SK-N-SH (cell line): ENCODE results near the gene DDIT3. TPM values are rescaled to one million over a fixed set of nuclear protein-coding genes. Genes with fewer than 3 reads are reported as not detected.

Experiments used
- CTCF ChIA-PET: fragments of 300-600, 350-600 bp; formaldehyde crosslinking; extraction: SDS; loops from one replicate; lab custom pipeline; 2021; lab: Yijun Ruan, JAX
- POLR2A ChIA-PET: fragments of 350-600 bp; sonication (Branson Sonifier 250); formaldehyde crosslinking; extraction: SDS; loops from one replicate; lab custom pipeline; 2020; ENCODE audit warnings: antibody characterized with exemption, inconsistent platforms; lab: Yijun Ruan, JAX
- DNase-seq: peaks from one replicate; pipeline ENCODE4 v3.0.0; 2012
- H2AFZ ChIP-seq: fragments of 200-600 bp; sonication (generic); 2 replicates; pipeline ENCODE4 v1.8.1; 2016; ENCODE audit warnings: antibody characterized with exemption, mild to moderate bottlenecking, low read depth
- H3F3A ChIP-seq: fragments of 200-600 bp; sonication (generic); replicated peaks from 2 replicates; pipeline ENCODE3; 2016; ENCODE audit warnings: antibody characterized with exemption, mild to moderate bottlenecking; ENCODE audit not compliant: insufficient read depth
- H3K27ac ChIP-seq, 2 experiments: fragments of 200-500 bp in 1 of 2; fragments of 200-600 bp in 1 of 2; sonication (Bioruptor generic) in 1 of 2; sonication (generic), shearing (Covaris generic) in 1 of 2; 2 replicates each; pipeline versions ENCODE4 v1.5.1 to v1.6.1; 2014 to 2016; ENCODE audit warnings: low read depth in 2 of 2, inconsistent platforms in 1 of 2, low read length in 1 of 2, mild to moderate bottlenecking in 1 of 2, mixed read lengths in 1 of 2
- H3K27me3 ChIP-seq: fragments of 200-600 bp; sonication (generic), shearing (Covaris generic); 2 replicates; pipeline ENCODE4 v1.6.1; 2016; ENCODE audit warnings: mixed run types; ENCODE audit not compliant: insufficient read depth
- H3K36me3 ChIP-seq, 2 experiments: fragments of 200-500 bp in 1 of 2; fragments of 200-600 bp in 1 of 2; sonication (Bioruptor generic) in 1 of 2; sonication (generic) in 1 of 2; replicated peaks in 1 of 2; 2 replicates each; pipeline versions ENCODE3 to v1.5.1; 2014 to 2016; ENCODE audit warnings: low read length in 1 of 2, mild to moderate bottlenecking in 1 of 2; ENCODE audit not compliant: insufficient read depth in 2 of 2, control insufficient read depth in 1 of 2
- H3K4me1 ChIP-seq, 2 experiments: fragments of 200-500 bp in 1 of 2; fragments of 200-600 bp in 1 of 2; sonication (Bioruptor generic) in 1 of 2; sonication (generic), shearing (Covaris generic) in 1 of 2; 2 replicates each; pipeline versions ENCODE4 v1.5.1 to v1.6.1; 2014 to 2016; ENCODE audit warnings: low read depth in 1 of 2, low read length in 1 of 2, mixed run types in 1 of 2; ENCODE audit not compliant: insufficient read depth in 2 of 2, control insufficient read depth in 1 of 2
- H3K4me2 ChIP-seq: fragments of 200-600 bp; sonication (generic), shearing (Covaris generic); 2 replicates; pipeline ENCODE4 v1.6.1; 2017; ENCODE audit warnings: mixed run types
- H3K4me3 ChIP-seq, 2 experiments: fragments of 200-500 bp in 1 of 2; fragments of 200-600 bp in 1 of 2; sonication (Bioruptor generic) in 1 of 2; sonication (generic), shearing (Covaris generic) in 1 of 2; 2 replicates each; pipeline versions ENCODE4 v1.5.1 to v1.8.1; 2014 to 2016; ENCODE audit warnings: low read depth in 2 of 2, inconsistent platforms in 1 of 2, low read length in 1 of 2, mild to moderate bottlenecking in 1 of 2, mixed read lengths in 1 of 2, moderate library complexity in 1 of 2
- H3K79me2 ChIP-seq: fragments of 200-600 bp; sonication (generic); 2 replicates; pipeline ENCODE4 v1.8.1; 2017; ENCODE audit warnings: mild to moderate bottlenecking; ENCODE audit not compliant: insufficient read depth
- H3K9ac ChIP-seq: fragments of 200-600 bp; sonication (generic); 2 replicates; pipeline ENCODE4 v1.6.1; 2017; ENCODE audit warnings: mixed run types
- H3K9me2 ChIP-seq: fragments of 200-600 bp; sonication (generic); 2 replicates; pipeline ENCODE4 v1.6.1; 2017; ENCODE audit warnings: mixed run types
- H3K9me3 ChIP-seq: fragments of 200-600 bp; sonication (generic); 2 replicates; pipeline ENCODE4 v1.6.1; 2017; ENCODE audit warnings: mixed run types, mild to moderate bottlenecking, moderate library complexity
- H4K20me1 ChIP-seq: fragments of 200-600 bp; sonication (generic); 2 replicates; pipeline ENCODE4 v1.6.1; 2017; ENCODE audit warnings: mild to moderate bottlenecking, mixed run types; ENCODE audit not compliant: insufficient read depth
- CTCF ChIP-seq: fragments of 200-600 bp; sonication (generic); IDR thresholded peaks from 2 replicates; pipeline ENCODE4 v1.6.1; 2017; ENCODE audit warnings: antibody characterized with exemption, mild to moderate bottlenecking, moderate library complexity
- FOXJ3 ChIP-seq: sonication (generic); formaldehyde crosslinking; IDR thresholded peaks from 2 replicates; pipeline ENCODE4 v1.5.1; 2020; ENCODE audit warnings: mild to moderate bottlenecking, missing genetic modification reagents
- GABPA ChIP-seq: IDR thresholded peaks from 2 replicates; pipeline ENCODE4 v1.4.0; 2012; ENCODE audit warnings: low read depth, mild to moderate bottlenecking
- JUND ChIP-seq: IDR thresholded peaks from 2 replicates; pipeline ENCODE4 v1.4.0; 2012
- NFIC ChIP-seq: IDR thresholded peaks from 2 replicates; pipeline ENCODE4 v1.4.0; 2012; ENCODE audit warnings: borderline replicate concordance
- POLR2AphosphoS5 ChIP-seq: IDR thresholded peaks from 2 replicates; pipeline ENCODE4 v1.6.1; 2012; ENCODE audit warnings: low read depth, low read length
- REST ChIP-seq: IDR thresholded peaks from 2 replicates; pipeline ENCODE4 v1.6.1; 2012; ENCODE audit warnings: mild to moderate bottlenecking, low read depth, low read length, moderate library complexity
- SIN3A ChIP-seq: IDR thresholded peaks from 2 replicates; pipeline ENCODE4 v1.6.1; 2012; ENCODE audit warnings: low read depth, mild to moderate bottlenecking, low read length, moderate library complexity, borderline replicate concordance
- TCF12 ChIP-seq: IDR thresholded peaks from 2 replicates; pipeline ENCODE4 v1.4.0; 2012
- USF2 ChIP-seq: fragments of 150-350 bp; IDR thresholded peaks from 2 replicates; pipeline ENCODE4 v1.6.1; 2017; ENCODE audit warnings: antibody characterized with exemption, low read length, low read depth, borderline replicate concordance
- WGBS: methylation state at CpG from one replicate; pipeline ENCODE4 v1.1.6; 2017; ENCODE audit warnings: low lambda C conversion rate; 5-methylcytosine and 5-hydroxymethylcytosine counted together
- polyA plus RNA-seq, 3 experiments: library from polyadenylated mRNA; depleted of rRNA; stranded (reverse); fragments of >200 nt; gene quantifications; 2 replicates each; pipeline ENCODE4 v1.2.3, GENCODE V29; 2012
- TF ChIP-seq, protein P1 (sequence below): IDR thresholded peaks from 2 replicates; pipeline ENCODE4; 2012

The DDIT3 gene
- polyA plus RNA-seq, 1 of the 3 experiments (the other 2 are of a cell fraction), result 26.3 TPM

- H4K20me1 ChIP-seq, result no peaks in the 10 kb centered on the region
- H3K9ac ChIP-seq, result no peak overlapping the region
- whole genome bisulfite sequencing, result 87% methylated on average over 4 of the region's 4 CpGs
- peaks cover 6 to 9% of the 10 kb centered on the region in 2 experiments for H3K36me3 ChIP-seq
- no peaks in the 10 kb centered on the region for H3K27me3 ChIP-seq
- no peak overlapping the region for H3K4me2 ChIP-seq
- POLR2A ChIA-PET, result no interaction called here
- no peak overlapping the region for H3K4me3 ChIP-seq
- H3F3A ChIP-seq, result no peaks in the 10 kb centered on the region
- CTCF ChIA-PET, result interaction anchor here (1.3 to 7.3 kb wide), 3 partner anchors 13 to 79 kb away, joined by 4 to 46 read pairs (median 6); partner anchors contain the start of gene ARHGAP9
- no peaks in the 10 kb centered on the region for H3K9me3 ChIP-seq
- peaks cover 19% of the 10 kb centered on the region; the same call in 1 of the 2 replicates for H3K79me2 ChIP-seq
- H3K9me2 ChIP-seq, result no peaks in the 10 kb centered on the region
- TF ChIP-seq JUND (no peak), REST (no peak), POLR2AphosphoS5 (no peak), GABPA (no peak), NFIC (no peak), SIN3A (no peak), FOXJ3 (no peak), TCF12 (no peak), CTCF (no peak)
- TF ChIP-seq, protein P1, sequence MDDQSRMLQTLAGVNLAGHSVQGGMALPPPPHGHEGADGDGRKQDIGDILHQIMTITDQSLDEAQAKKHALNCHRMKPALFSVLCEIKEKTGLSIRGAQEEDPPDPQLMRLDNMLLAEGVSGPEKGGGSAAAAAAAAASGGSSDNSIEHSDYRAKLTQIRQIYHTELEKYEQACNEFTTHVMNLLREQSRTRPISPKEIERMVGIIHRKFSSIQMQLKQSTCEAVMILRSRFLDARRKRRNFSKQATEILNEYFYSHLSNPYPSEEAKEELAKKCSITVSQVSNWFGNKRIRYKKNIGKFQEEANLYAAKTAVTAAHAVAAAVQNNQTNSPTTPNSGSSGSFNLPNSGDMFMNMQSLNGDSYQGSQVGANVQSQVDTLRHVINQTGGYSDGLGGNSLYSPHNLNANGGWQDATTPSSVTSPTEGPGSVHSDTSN, result no peak
- TF ChIP-seq, all 33 proteins: peak for 0
- H2AFZ ChIP-seq, result no peak overlapping the region
- peaks cover 0 to 4% of the 10 kb centered on the region in 2 experiments; a peak in 1 of 4 replicates for H3K4me1 ChIP-seq
- no peak overlapping the region for H3K27ac ChIP-seq
- no peak for DNase-seq
Observed at GRCh38 chr12:57558864-57559263, 38.5 kb upstream of the DDIT3 start.

- Histone ChIP-seq H3K9me2 (no peaks in the 10 kb centered on the region), H3K27ac (no peak overlapping the region), H3K9ac (no peak overlapping the region), H3K79me2 (peaks cover 46% of the 10 kb centered on the region; the same call in 1 of the 2 replicates), H4K20me1 (no peaks in the 10 kb centered on the region), H3K9me3 (no peaks in the 10 kb centered on the region), H3F3A (no peaks in the 10 kb centered on the region), H3K36me3 (peaks cover 2 to 9% of the 10 kb centered on the region in 2 experiments), H3K4me2 (no peak overlapping the region), H3K4me3 (no peak overlapping the region), H3K4me1 (peaks cover 4 to 28% of the 10 kb centered on the region in 2 experiments; a peak in 3 of 4 replicates), H3K27me3 (no peaks in the 10 kb centered on the region), H2AFZ (no peak overlapping the region)
- no peak for DNase-seq
- ChIA-PET POLR2A (no interaction called here), CTCF (interaction anchor here (1.0 to 5.1 kb wide), 2 partner anchors 28 to 76 kb away, joined by 3 to 24 read pairs; no protein-coding TSS in a partner anchor)
- no peak for TF ChIP-seq USF2
- no peak for TF ChIP-seq SIN3A
- 100% methylated on average over 1 of the region's 1 CpG for WGBS
Observed at GRCh38 chr12:57554897-57555296, 34.6 kb upstream of the DDIT3 start.
